ENCODE results near the gene DSTN. TPM values are rescaled to one million over a fixed set of nuclear protein-coding genes. Genes with fewer than 3 reads are reported as not detected.
A peak's percentile ranks its signal among the peaks of the same experiment; 100 is the strongest.

Gene DSTN
- total and polyA plus RNA-seq, 9 of the 15 experiments (the other 6 are each of a cell fraction or from before 2014, with no cell fraction given) = 25.7 to 88.3 (median 61.0) TPM

GRCh38 chr20:17643531-17644188 lies 73.8 kb downstream of the DSTN start:
- no peak overlapping the region for H3K27ac ChIP-seq (ENCODE audit: extremely low read depth, low read depth, low read length)
- no peak overlapping the region for H3K4me2 ChIP-seq (ENCODE audit: insufficient read depth, low read length)
- H3K9me1 ChIP-seq (ENCODE audit: control insufficient read depth, insufficient read depth, low read length) = peaks cover 4% of the 10 kb centered on the region
- peaks cover 15% of the 10 kb centered on the region; the same call in 1 of the 3 replicates for H3K36me3 ChIP-seq (ENCODE audit: control insufficient read depth, insufficient read depth, low read length)
- no peak overlapping the region; a peak in 1 of 4 replicates for H3K9ac ChIP-seq (ENCODE audit: insufficient read depth in 1 of 2, low read depth in 2 of 2, low read length in 2 of 2)
- BruUV-seq (replicated peaks) = no TSS peak
- CTCF ChIA-PET (ENCODE audit: low intra/inter-chr PET ratio) = no interaction called here
- peaks cover 6% of the 10 kb centered on the region for H4K20me1 ChIP-seq (replicated peaks; ENCODE audit: control insufficient read depth, insufficient read depth, low read length)
- H2AFZ ChIP-seq (ENCODE audit: low read depth, low read length) = no peak overlapping the region
- intact Hi-C loops (cut with micrococcal nuclease) = no loop called here
- peaks cover 0 to 11% of the 10 kb centered on the region in 2 experiments; a peak in 2 of 5 replicates for H3K4me1 ChIP-seq (replicated peaks in 1 of 2; ENCODE audit: control insufficient read depth in 2 of 2, insufficient read depth in 2 of 2, low read length in 2 of 2)
- TF ChIP-seq SMARCC2 (IDR thresholded peaks at IDR 0.05; ENCODE audit: low read depth) (no peak), RFX1 (IDR thresholded peaks at IDR 0.05) (peak; percentile 54)
- H3K4me3 ChIP-seq = no peak overlapping the region
- H3K9me3 ChIP-seq (replicated peaks; ENCODE audit: control insufficient read depth, insufficient read depth, low read depth, low read length) = no peaks in the 10 kb centered on the region
- in situ Hi-C loops (cut with MboI) = no loop called here
- POLR2A ChIA-PET = no interaction called here
- no peak for DNase-seq (ENCODE audit: extremely low read depth in 1 of 4, low spot score in 3 of 4)
- FAIRE-seq = no peak
- H3K27me3 ChIP-seq (ENCODE audit: control insufficient read depth in 2 of 2, insufficient read depth in 2 of 2, low read length in 2 of 2) = no peaks in the 10 kb centered on the region
- H3K79me2 ChIP-seq (ENCODE audit: control insufficient read depth, insufficient read depth, low read length) = no peaks in the 10 kb centered on the region; the same call in 2 of the 3 replicates
- 84% methylated on average over 10 of the region's 10 CpGs for WGBS (ENCODE audit: insufficient coverage, low coverage, missing lambda C conversion rate)
- no peak for ATAC-seq

- Histone ChIP-seq H4K20me1 (replicated peaks; ENCODE audit: control insufficient read depth, insufficient read depth, low read length) (peaks cover 6% of the 10 kb centered on the region), H3K27ac (ENCODE audit: extremely low read depth, low read depth, low read length) (no peak overlapping the region), H3K4me2 (ENCODE audit: insufficient read depth, low read length) (no peak overlapping the region), H3K9me3 (replicated peaks; ENCODE audit: control insufficient read depth, insufficient read depth, low read depth, low read length) (no peaks in the 10 kb centered on the region), H3K9me1 (ENCODE audit: control insufficient read depth, insufficient read depth, low read length) (peaks cover 4% of the 10 kb centered on the region), H3K27me3 (ENCODE audit: control insufficient read depth in 2 of 2, insufficient read depth in 2 of 2, low read length in 2 of 2) (no peaks in the 10 kb centered on the region), H2AFZ (ENCODE audit: low read depth, low read length) (no peak overlapping the region), H3K4me3 (no peak overlapping the region), H3K4me1 (replicated peaks in 1 of 2; ENCODE audit: control insufficient read depth in 2 of 2, insufficient read depth in 2 of 2, low read length in 2 of 2) (peaks cover 0 to 15% of the 10 kb centered on the region in 2 experiments; a peak in 2 of 5 replicates), H3K79me2 (ENCODE audit: control insufficient read depth, insufficient read depth, low read length) (no peaks in the 10 kb centered on the region; the same call in 2 of the 3 replicates), H3K9ac (ENCODE audit: insufficient read depth in 1 of 2, low read depth in 2 of 2, low read length in 2 of 2) (no peak overlapping the region), H3K36me3 (ENCODE audit: control insufficient read depth, insufficient read depth, low read length) (0 out of 3 replicates have a peak, but pooled peaks cover 12% of the 10 kb centered on the region)
- in situ Hi-C loops (cut with MboI) (no loop called here), intact Hi-C loops (cut with micrococcal nuclease) (no loop called here)
- WGBS (ENCODE audit: insufficient coverage, low coverage, missing lambda C conversion rate) = 82% methylated on average over 10 of the region's 13 CpGs
- ATAC-seq (no peak), FAIRE-seq (no peak), DNase-seq (ENCODE audit: extremely low read depth in 1 of 4, low spot score in 3 of 4) (no peak)
- no TSS peak for BruUV-seq (replicated peaks)
- ChIA-PET POLR2A (no interaction called here), CTCF (ENCODE audit: low intra/inter-chr PET ratio) (no interaction called here)
- TF ChIP-seq CSDE1 (IDR thresholded peaks at IDR 0.05) = no peak
- no peak for TF ChIP-seq PHF8 (IDR thresholded peaks at IDR 0.05; ENCODE audit: borderline replicate concordance, low read length)
- no peak for TF ChIP-seq ZNF263 (CRISPR knock-in tag; IDR thresholded peaks at IDR 0.05; ENCODE audit: borderline replicate concordance)
- no peak for TF ChIP-seq THRA (IDR thresholded peaks at IDR 0.05)
- TF ChIP-seq ZNF668 (CRISPR knock-in tag; IDR thresholded peaks at IDR 0.05) = no peak
- no peak for TF ChIP-seq ARID2 (IDR thresholded peaks at IDR 0.05)
- TF ChIP-seq PYGO2 (tag; IDR thresholded peaks at IDR 0.05) = no peak
- no peak for TF ChIP-seq BRD4 (IDR thresholded peaks at IDR 0.05)
- no peak for TF ChIP-seq MECOM (CRISPR knock-in tag; IDR thresholded peaks at IDR 0.05)
- TF ChIP-seq PATZ1 (CRISPR knock-in tag; IDR thresholded peaks at IDR 0.05; ENCODE audit: borderline replicate concordance) = no peak
Observed at GRCh38 chr20:17644451-17644850, 74.6 kb downstream of the DSTN start.
